Measurements from ENCODE around the gene ZNF502. TPM values are rescaled to one million over a fixed set of nuclear protein-coding genes. Genes with fewer than 3 reads are reported as not detected.

Gene ZNF502
- total RNA-seq, 1 donor from 2014 or later: 0.73 TPM

Other genes starting within 250 kb of the ZNF502 start
- 18.7 and 19.3 TPM in 2 replicates for gene ZNF445, start 235.0 kb upstream of the ZNF502 start, total RNA-seq
- gene ZKSCAN7, start 157.5 kb upstream of the ZNF502 start, total RNA-seq: 0.73 and 0.80 TPM in 2 replicates
- gene ZNF660, start 127.7 kb upstream of the ZNF502 start, total RNA-seq: 0.21 TPM in 1 of 2 replicates, not detected in the other
- 11.6 and 12.0 TPM in 2 replicates for gene ZNF197, start 87.6 kb upstream of the ZNF502 start, total RNA-seq
- 4.8 and 5.5 TPM in 2 replicates for gene ZNF35, start 63.9 kb upstream of the ZNF502 start, total RNA-seq
- 1.5 and 1.6 TPM in 2 replicates for gene ZNF501, start 17.0 kb downstream of the ZNF502 start, total RNA-seq
- gene KIAA1143, start 49.0 kb downstream of the ZNF502 start, total RNA-seq: 39.2 and 40.4 TPM in 2 replicates
- 23.2 and 25.5 TPM in 2 replicates for gene KIF15, start 49.1 kb downstream of the ZNF502 start, total RNA-seq
- 8.6 and 10.0 TPM in 2 replicates for gene TMEM42, start 149.3 kb downstream of the ZNF502 start, total RNA-seq
- not detected in 2 replicates for gene TGM4, start 161.9 kb downstream of the ZNF502 start, total RNA-seq

Measured in activated T-helper 1 cell treated with anti-CD3 and anti-CD28 coated beads, Interleukin-12 subunit alpha, Interleukin-12 subunit beta, Interleukin-2, Interleukin-4 antibody, amounts not matched to agents 30 ng/mL and 10 ng/mL and 1 ng/mL, durations not matched to agents 14 hours and 24 hours and 36 hours (primary cell).